Naive thymus-derived CD4-positive, alpha-beta T cell (primary cell): ENCODE results near the gene GRIA4. TPM values are rescaled to one million over a fixed set of nuclear protein-coding genes. Genes with fewer than 3 reads are reported as not detected.

Source experiments
- ATAC-seq: fragments of 150-1000 bp; cut with Tn5 transposase; 2 replicates; pipeline ENCODE4 v1.10.0; 2021; ENCODE audit warnings: mild to moderate bottlenecking, moderate library complexity
- CTCF ChIA-PET: fragments of 350-600 bp; sonication (Branson Sonifier 250); formaldehyde crosslinking; loops from one replicate; lab custom pipeline; 2021; ENCODE audit warnings: antibody characterized with exemption; lab: Charles Lee
- POLR2A ChIA-PET: fragments of 350-600 bp; sonication (Branson Sonifier 250); formaldehyde crosslinking; loops from one replicate; lab custom pipeline; 2021; ENCODE audit warnings: antibody characterized with exemption, inconsistent platforms; lab: Charles Lee
- DNase-seq, 9 donors: peaks; one replicate each; pipeline versions ENCODE4 v3.0.0 to v3.0.0-alpha.2; 2020 to 2022; ENCODE audit warnings: mixed read lengths in 1 of 9
- H3K27ac ChIP-seq: one replicate; pipeline ENCODE4 v1.7.0; 2013; ENCODE audit warnings: mild to moderate bottlenecking, low read depth, low read length, moderate library complexity
- H3K27me3 ChIP-seq, 2 donors: one replicate each; pipeline ENCODE4 v1.7.0; 2013; ENCODE audit warnings: low read length in 2 of 2, mild to moderate bottlenecking in 2 of 2, moderate library complexity in 2 of 2; ENCODE audit not compliant: control insufficient read depth in 2 of 2, insufficient read depth in 2 of 2
- H3K36me3 ChIP-seq, 3 experiments: 1 replicate in 2 of 3; 2 replicates in 1 of 3; pipeline ENCODE4 v1.7.0; 2013; ENCODE audit warnings: low read length in 3 of 3, mild to moderate bottlenecking in 3 of 3, moderate library complexity in 1 of 3; ENCODE audit not compliant: insufficient read depth in 3 of 3, control insufficient read depth in 2 of 3
- H3K4me1 ChIP-seq, 2 donors: one replicate each; pipeline ENCODE4 v1.7.0; 2013; ENCODE audit warnings: low read length in 2 of 2, mild to moderate bottlenecking in 2 of 2, moderate library complexity in 1 of 2; ENCODE audit not compliant: control insufficient read depth in 2 of 2, insufficient read depth in 2 of 2
- H3K4me3 ChIP-seq: 2 replicates; pipeline ENCODE4 v1.7.0; 2013; ENCODE audit warnings: mild to moderate bottlenecking, low read length
- H3K9me3 ChIP-seq, 3 experiments: 1 replicate in 2 of 3; 2 replicates in 1 of 3; pipeline ENCODE4 v1.7.0; 2013; ENCODE audit warnings: low read length in 3 of 3; ENCODE audit not compliant: control insufficient read depth in 2 of 3
- H3K27ac Mint-ChIP-seq, 9 donors: one replicate each; pipeline ENCODE4 v1.8.0; 2020 to 2022; ENCODE audit warnings: mixed read lengths in 9 of 9, mild to moderate bottlenecking in 8 of 9, moderate library complexity in 5 of 9, inconsistent platforms in 2 of 9
- H3K27me3 Mint-ChIP-seq, 5 donors: one replicate each; pipeline ENCODE4 v1.8.0; 2021 to 2022; ENCODE audit warnings: mixed read lengths in 5 of 5, mild to moderate bottlenecking in 1 of 5
- H3K36me3 Mint-ChIP-seq, 5 donors: one replicate each; pipeline ENCODE4 v1.8.0; 2020 to 2022; ENCODE audit warnings: mixed read lengths in 5 of 5, mild to moderate bottlenecking in 3 of 5, inconsistent platforms in 1 of 5
- H3K4me1 Mint-ChIP-seq, 7 donors: one replicate each; pipeline ENCODE4 v1.8.0; 2020 to 2022; ENCODE audit warnings: mixed read lengths in 7 of 7, mild to moderate bottlenecking in 3 of 7, inconsistent platforms in 1 of 7
- H3K4me3 Mint-ChIP-seq, 10 donors: one replicate each; pipeline ENCODE4 v1.8.0; 2020 to 2022; ENCODE audit warnings: mild to moderate bottlenecking in 10 of 10, mixed read lengths in 10 of 10, moderate library complexity in 6 of 10, inconsistent platforms in 2 of 10
- H3K9me3 Mint-ChIP-seq, 11 donors: one replicate each; pipeline ENCODE4 v1.8.0; 2020 to 2022; ENCODE audit warnings: mixed read lengths in 11 of 11, mild to moderate bottlenecking in 4 of 11, inconsistent platforms in 1 of 11, moderate library complexity in 1 of 11
- intact Hi-C, 2 donors: fragments of 100-400 bp; cut with micrococcal nuclease; formaldehyde crosslinking; loops; one replicate each; pipeline ENCODE4 v1.15.1; 2023
- polyA plus RNA-seq, 2 donors: library from polyadenylated mRNA; unstranded; fragments of 300-500 nt; fragmentation: Illumina TruSeq; gene quantifications; one replicate each; pipeline ENCODE4 v1.2.3, GENCODE V29; 2021
- total RNA-seq, 6 experiments: library from RNA in 5 of 6; stranded (reverse) in 5 of 6; gene quantifications; 1 replicate in 5 of 6; 2 replicates in 1 of 6; pipeline ENCODE4 v1.2.3 and lab custom pipeline; 2021 to 2026

The GRIA4 gene
- total and polyA plus RNA-seq, 7 experiments from 2014 or later = not detected

GRCh38 chr11:106017093-106017492 is 407.2 kb downstream of the GRIA4 start:
- no peaks in the 10 kb centered on the region for H3K36me3 ChIP-seq
- DNase-seq (no peak), ATAC-seq (no peak)
- Mint-ChIP-seq H3K36me3 (peaks cover 8 to 39% (median 24%) of the 10 kb centered on the region in 5 donors), H3K27ac (no peak overlapping the region), H3K4me3 (peak overlapping the region in 1 of 10 donors; percentile 34), H3K9me3 (peaks cover 0 to 3% (median 0%) of the 10 kb centered on the region in 11 donors), H3K4me1 (peaks cover 39 to 92% (median 76%) of the 10 kb centered on the region in 7 donors), H3K27me3 (no peaks in the 10 kb centered on the region)
- CTCF ChIA-PET = no interaction called here
- no peak overlapping the region for H3K27ac ChIP-seq
- H3K4me3 ChIP-seq = no peak overlapping the region
- H3K9me3 ChIP-seq = no peaks in the 10 kb centered on the region
- intact Hi-C loops = no loop called here
- H3K27me3 ChIP-seq = no peaks in the 10 kb centered on the region
- POLR2A ChIA-PET = no interaction called here
- peaks cover 10 to 27% of the 10 kb centered on the region in 2 donors for H3K4me1 ChIP-seq

- H3K27me3 Mint-ChIP-seq = peaks cover 0 to 7% (median 0%) of the 10 kb centered on the region in 5 donors
- H3K27ac Mint-ChIP-seq = peak overlapping the region in 8 of 9 donors; percentile 82 to 96 (median 88)
- peak overlapping the region; percentile 66 for H3K27ac ChIP-seq
- ATAC-seq = no peak
- peak overlapping the region; percentile 91 to 99 (median 94) for H3K4me3 Mint-ChIP-seq
- peaks cover 35 to 68% (median 55%) of the 10 kb centered on the region in 7 donors for H3K4me1 Mint-ChIP-seq
- intact Hi-C loops = loop anchor here (5.0 to 10.0 kb wide), 5 partner anchors 974 to 1546 kb away; partner anchors contain the start of genes ALKBH8 (in 2 of the 2), CARD16 (in 1 of the 2), CASP1 (in 1 of the 2) and CWF19L2 (in 1 of the 2)
- H3K9me3 ChIP-seq = no peaks in the 10 kb centered on the region
- H3K4me1 ChIP-seq = peaks cover 10 to 22% of the 10 kb centered on the region in 2 donors
- POLR2A ChIA-PET = no interaction called here
- CTCF ChIA-PET = no interaction called here
- H3K36me3 ChIP-seq = no peaks in the 10 kb centered on the region
- no peak for DNase-seq
- peak overlapping the region; percentile 82 for H3K4me3 ChIP-seq
- peaks cover 0 to 4% (median 2%) of the 10 kb centered on the region in 11 donors for H3K9me3 Mint-ChIP-seq
- H3K27me3 ChIP-seq = no peaks in the 10 kb centered on the region
- H3K36me3 Mint-ChIP-seq = peaks cover 7 to 18% (median 13%) of the 10 kb centered on the region in 5 donors
Measured at GRCh38 chr11:106021181-106021966, 411.5 kb downstream of the GRIA4 start.

GRCh38 chr11:106021967-106022794 is 412.3 kb downstream of the GRIA4 start, which contains the start of gene MSANTD4:
MSANTD4 (minus strand) TSS chr11:106022240; CDS start chr11:106010917, 11,323 bp downstream.
- H3K4me3 Mint-ChIP-seq = peak within 1 kb of the TSS; percentile 91 to 99 (median 94)
- H3K27me3 ChIP-seq = no peaks in the 10 kb centered on the region
- peaks cover 10 to 20% of the 10 kb centered on the region in 2 donors for H3K4me1 ChIP-seq
- intact Hi-C loops = loop anchor here (1.0 to 10.0 kb wide), 9 partner anchors 55 to 1987 kb away; partner anchors contain the start of genes AASDHPPT (in 2 of the 2), ALKBH8 (in 2 of the 2), CWF19L2 (in 2 of the 2) and KBTBD3 (in 2 of the 2)
- peak within 1 kb of the TSS; percentile 66 for H3K27ac ChIP-seq
- H3K27me3 Mint-ChIP-seq = peaks cover 0 to 13% (median 6%) of the 10 kb centered on the region in 5 donors
- ATAC-seq (peak; percentile 98), DNase-seq (peak; percentile 89 to 97 (median 95))
- CTCF ChIA-PET = no interaction called here
- H3K4me1 Mint-ChIP-seq = peaks cover 34 to 60% (median 49%) of the 10 kb centered on the region in 7 donors
- peak within 1 kb of the TSS; percentile 82 for H3K4me3 ChIP-seq
- H3K36me3 Mint-ChIP-seq = peaks cover 4 to 16% (median 11%) of the 10 kb centered on the region in 5 donors
- no peaks in the 10 kb centered on the region for H3K9me3 ChIP-seq
- H3K36me3 ChIP-seq = no peaks in the 10 kb centered on the region
- POLR2A ChIA-PET = interaction anchor here (0.7 kb wide), 1 partner anchor 55 kb away, joined by 5 read pairs; the partner anchor contains the start of genes AASDHPPT and KBTBD3
- H3K27ac Mint-ChIP-seq = peak within 1 kb of the TSS; percentile 82 to 96 (median 89)
- H3K9me3 Mint-ChIP-seq = peaks cover 3 to 12% (median 3%) of the 10 kb centered on the region in 11 donors

GRCh38 chr11:106022795-106023275 is 413.0 kb downstream of the GRIA4 start:
- ATAC-seq (no peak), DNase-seq (peak in 1 of 9 donors; percentile 9)
- no peaks in the 10 kb centered on the region for H3K27me3 ChIP-seq
- no peaks in the 10 kb centered on the region for H3K9me3 ChIP-seq
- peak overlapping the region; percentile 91 to 99 (median 94) for H3K4me3 Mint-ChIP-seq
- H3K27ac ChIP-seq = peak overlapping the region; percentile 34
- peaks cover 0 to 18% (median 6%) of the 10 kb centered on the region in 5 donors for H3K27me3 Mint-ChIP-seq
- no peaks in the 10 kb centered on the region for H3K36me3 ChIP-seq
- H3K9me3 Mint-ChIP-seq = peaks cover 3 to 18% (median 5%) of the 10 kb centered on the region in 11 donors
- peak overlapping the region; percentile 82 for H3K4me3 ChIP-seq
- H3K4me1 ChIP-seq = peaks cover 10 to 20% of the 10 kb centered on the region in 2 donors
- ChIA-PET POLR2A (interaction anchor here (0.7 kb wide), 1 partner anchor 54 kb away, joined by 5 read pairs; the partner anchor contains the start of genes AASDHPPT and KBTBD3), CTCF (no interaction called here)
- intact Hi-C loops = loop anchor here (1.0 to 10.0 kb wide), 9 partner anchors 54 to 1986 kb away; partner anchors contain the start of genes AASDHPPT (in 2 of the 2), ALKBH8 (in 2 of the 2), CWF19L2 (in 2 of the 2) and KBTBD3 (in 2 of the 2)
- H3K36me3 Mint-ChIP-seq = peaks cover 4 to 20% (median 11%) of the 10 kb centered on the region in 5 donors
- peak overlapping the region; percentile 82 to 96 (median 89) for H3K27ac Mint-ChIP-seq
- H3K4me1 Mint-ChIP-seq = peaks cover 34 to 54% (median 45%) of the 10 kb centered on the region in 7 donors

- no peak overlapping the region for H3K27ac ChIP-seq
- H3K27me3 ChIP-seq = no peaks in the 10 kb centered on the region
- Mint-ChIP-seq H3K27me3 (peaks cover 38 to 65% (median 51%) of the 10 kb centered on the region in 5 donors), H3K4me3 (no peak overlapping the region), H3K27ac (no peak overlapping the region), H3K9me3 (peaks cover 0 to 19% (median 7%) of the 10 kb centered on the region in 11 donors), H3K36me3 (peaks cover 0 to 5% (median 4%) of the 10 kb centered on the region in 5 donors), H3K4me1 (peaks cover 0 to 5% (median 0%) of the 10 kb centered on the region in 7 donors)
- ATAC-seq = no peak
- H3K36me3 ChIP-seq = no peaks in the 10 kb centered on the region
- H3K4me1 ChIP-seq = no peaks in the 10 kb centered on the region
- H3K9me3 ChIP-seq = no peaks in the 10 kb centered on the region
- CTCF ChIA-PET = no interaction called here
- H3K4me3 ChIP-seq = no peak overlapping the region
- POLR2A ChIA-PET = no interaction called here
- DNase-seq = no peak
- intact Hi-C loops = no loop called here
Measured at GRCh38 chr11:106030609-106031008, 420.7 kb downstream of the GRIA4 start.
